Activated CD4-positive, alpha-beta T cell treated with anti-CD3 and anti-CD28 coated beads, Interleukin-2, amount 10 ng/mL, durations not matched to agents 24 days and 14 days (primary cell): ENCODE measurements around the gene STIM1. TPM values are rescaled to one million over a fixed set of nuclear protein-coding genes. Genes with fewer than 3 reads are reported as not detected.

ENCODE experiments used
- DNase-seq: peaks from one replicate; pipeline ENCODE4 v3.0.0; 2022
- H3K27ac Mint-ChIP-seq: one replicate; pipeline ENCODE4 v1.8.0; 2022; ENCODE audit warnings: mild to moderate bottlenecking, mixed read lengths
- H3K27me3 Mint-ChIP-seq: one replicate; pipeline ENCODE4 v1.8.0; 2022; ENCODE audit warnings: mixed read lengths
- H3K36me3 Mint-ChIP-seq: one replicate; pipeline ENCODE4 v1.8.0; 2022; ENCODE audit warnings: low read depth, mild to moderate bottlenecking, mixed read lengths
- H3K4me1 Mint-ChIP-seq: one replicate; pipeline ENCODE4 v1.8.0; 2021; ENCODE audit warnings: mixed read lengths
- H3K4me3 Mint-ChIP-seq: one replicate; pipeline ENCODE4 v1.8.0; 2022; ENCODE audit warnings: mild to moderate bottlenecking, moderate library complexity, mixed read lengths
- H3K9me3 Mint-ChIP-seq: one replicate; pipeline ENCODE4 v1.8.0; 2021; ENCODE audit warnings: mixed read lengths
- intact Hi-C: fragments of 100-400 bp; cut with micrococcal nuclease; formaldehyde crosslinking; loops from one replicate; pipeline ENCODE4 v1.15.1; 2023
- total RNA-seq: library from RNA; stranded (reverse); gene quantifications from 2 replicates; pipeline ENCODE4 v1.2.3, GENCODE V29; 2022

Gene STIM1
- total RNA-seq, 1 donor from 2014 or later, result 63.4 TPM

GRCh38 chr11:4140067-4140636 lies 284.7 kb downstream of the STIM1 start:
- Mint-ChIP-seq H3K4me3 (no peak overlapping the region), H3K9me3 (peaks cover 23% of the 10 kb centered on the region), H3K27ac (peak overlapping the region; percentile 37), H3K36me3 (peaks cover 67% of the 10 kb centered on the region), H3K4me1 (peaks cover 1% of the 10 kb centered on the region), H3K27me3 (no peaks in the 10 kb centered on the region)
- intact Hi-C loops, result no loop called here
- no peak for DNase-seq

Other genes starting within 250 kb of the STIM1 start
- not detected in 2 replicates for gene ART5, start 213.7 kb upstream of the STIM1 start, total RNA-seq
- not detected in 2 replicates for gene ART1, start 210.5 kb upstream of the STIM1 start, total RNA-seq
- 2.0 and 2.7 TPM in 2 replicates for gene CHRNA10, start 184.3 kb upstream of the STIM1 start, total RNA-seq
- 122 and 129 TPM in 2 replicates for gene NUP98, start 58.1 kb upstream of the STIM1 start, total RNA-seq
- 30.0 and 32.5 TPM in 2 replicates for gene PGAP2, start 47.1 kb upstream of the STIM1 start, total RNA-seq
- 174 and 176 TPM in 2 replicates for gene RHOG, start 14.7 kb upstream of the STIM1 start, total RNA-seq
- 166 and 184 TPM in 2 replicates for gene RRM1, start 239.1 kb downstream of the STIM1 start, total RNA-seq